Epithelial cell of proximal tubule (primary cell): ENCODE results near the gene ANKRD44. TPM values are rescaled to one million over a fixed set of nuclear protein-coding genes. Genes with fewer than 3 reads are reported as not detected.
A peak's percentile ranks its signal among the peaks of the same experiment; 100 is the strongest.

Source experiments
- DNase-seq: peaks from one replicate; pipeline ENCODE4 v3.0.0-alpha.2; 2011; ENCODE audit warnings: low read depth
- H3K4me3 ChIP-seq: 2 replicates; pipeline ENCODE4 v1.5.1; 2011; ENCODE audit warnings: low read depth, mild to moderate bottlenecking, low read length
- total RNA-seq: library from RNA; depleted of rRNA; stranded (reverse); fragments of >200 nt; gene quantifications from 2 replicates; pipeline ENCODE4 v1.2.3, GENCODE V29; 2015
- TF ChIP-seq, protein P1 (sequence below): conservative IDR thresholded peaks from 2 replicates; pipeline ENCODE4 v1.5.1; 2012; ENCODE audit warnings: low read depth, mild to moderate bottlenecking, low read length

The ANKRD44 gene
- total RNA-seq, 1 donor from 2014 or later = 1.7 TPM

DNA sequence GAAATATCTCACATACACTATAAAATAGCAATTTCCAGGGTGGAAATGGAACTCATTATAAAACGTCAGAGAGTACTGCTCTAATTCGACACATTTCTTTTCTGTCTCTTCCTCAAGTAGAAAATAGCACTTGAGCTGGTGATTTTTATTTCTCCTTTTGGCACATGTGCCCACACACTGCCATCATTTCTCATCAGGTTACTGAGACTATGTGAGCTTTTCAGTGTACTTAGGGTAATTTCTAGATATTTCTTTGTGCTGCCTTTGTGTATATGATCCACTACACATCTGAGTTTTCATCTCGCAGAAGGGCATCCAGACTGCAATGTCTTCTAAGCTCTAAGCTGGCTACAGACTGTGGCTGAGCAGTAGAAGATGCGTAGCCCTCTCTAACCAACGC lies 321.9 kb downstream of the ANKRD44 start:
- DNase-seq = no peak
- TF ChIP-seq, protein P1, sequence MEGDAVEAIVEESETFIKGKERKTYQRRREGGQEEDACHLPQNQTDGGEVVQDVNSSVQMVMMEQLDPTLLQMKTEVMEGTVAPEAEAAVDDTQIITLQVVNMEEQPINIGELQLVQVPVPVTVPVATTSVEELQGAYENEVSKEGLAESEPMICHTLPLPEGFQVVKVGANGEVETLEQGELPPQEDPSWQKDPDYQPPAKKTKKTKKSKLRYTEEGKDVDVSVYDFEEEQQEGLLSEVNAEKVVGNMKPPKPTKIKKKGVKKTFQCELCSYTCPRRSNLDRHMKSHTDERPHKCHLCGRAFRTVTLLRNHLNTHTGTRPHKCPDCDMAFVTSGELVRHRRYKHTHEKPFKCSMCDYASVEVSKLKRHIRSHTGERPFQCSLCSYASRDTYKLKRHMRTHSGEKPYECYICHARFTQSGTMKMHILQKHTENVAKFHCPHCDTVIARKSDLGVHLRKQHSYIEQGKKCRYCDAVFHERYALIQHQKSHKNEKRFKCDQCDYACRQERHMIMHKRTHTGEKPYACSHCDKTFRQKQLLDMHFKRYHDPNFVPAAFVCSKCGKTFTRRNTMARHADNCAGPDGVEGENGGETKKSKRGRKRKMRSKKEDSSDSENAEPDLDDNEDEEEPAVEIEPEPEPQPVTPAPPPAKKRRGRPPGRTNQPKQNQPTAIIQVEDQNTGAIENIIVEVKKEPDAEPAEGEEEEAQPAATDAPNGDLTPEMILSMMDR = no peak

GRCh38 chr2:196987649-196988364 lies 322.8 kb downstream of the ANKRD44 start:
- peak; percentile 91 for DNase-seq
- TF ChIP-seq, protein P1 = no peak
- no peak overlapping the region for H3K4me3 ChIP-seq

More for the DNA sequence above, 321.9 kb downstream of the ANKRD44 start:
- H3K4me3 ChIP-seq = no peak overlapping the region

DNA sequence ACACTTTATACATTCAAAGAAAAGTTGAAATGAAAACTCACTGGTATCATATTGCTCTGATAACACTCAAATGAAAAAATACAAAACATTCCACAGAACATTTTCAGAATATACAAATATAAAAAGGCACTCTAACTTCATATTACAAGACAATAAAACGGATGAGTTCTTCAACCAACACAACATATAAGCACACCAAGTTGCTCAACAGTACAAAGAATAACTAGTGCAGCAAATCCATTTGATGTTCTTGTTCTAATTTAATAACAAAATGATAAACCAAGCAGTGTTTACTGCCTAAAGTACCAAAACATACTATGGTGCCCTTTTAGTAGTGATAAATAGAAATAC lies 323.3 kb downstream of the ANKRD44 start:
- no peak overlapping the region for H3K4me3 ChIP-seq
- no peak for DNase-seq
- TF ChIP-seq, protein P1 = no peak

- no peak for DNase-seq
- no peak overlapping the region for H3K4me3 ChIP-seq
- TF ChIP-seq, protein P1 = no peak
Measured at GRCh38 chr2:196985511-196986183, 324.9 kb downstream of the ANKRD44 start.

DNA sequence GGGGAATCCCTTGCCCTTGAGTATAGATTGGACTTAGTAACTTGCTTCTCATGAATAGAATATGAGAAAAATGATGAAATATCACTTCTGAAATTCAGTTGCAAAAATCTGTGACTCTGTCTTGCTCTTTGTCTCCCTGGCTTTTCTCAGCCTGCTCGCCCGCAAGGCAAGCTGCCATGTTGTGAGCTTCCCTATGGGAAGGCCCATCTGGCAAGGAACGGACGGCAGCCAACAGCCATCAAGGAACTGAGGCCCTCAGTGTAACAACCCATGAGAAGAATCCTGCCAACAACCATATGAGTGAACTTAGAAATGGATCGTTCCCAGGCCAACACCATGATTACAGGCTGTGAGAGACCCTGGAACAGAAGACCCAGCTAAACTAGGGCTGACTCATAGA lies 325.7 kb downstream of the ANKRD44 start:
- TF ChIP-seq, protein P1 = no peak
- DNase-seq = no peak

GRCh38 chr2:196983934-196984333 lies 326.6 kb downstream of the ANKRD44 start:
- H3K4me3 ChIP-seq = no peak overlapping the region
- TF ChIP-seq, protein P1 = no peak
- DNase-seq = no peak

More for the DNA sequence above, 325.7 kb downstream of the ANKRD44 start:
- H3K4me3 ChIP-seq = no peak overlapping the region
